ENCODE results near the gene DACH1.

Gene DACH1

GRCh38 chr13:71862459-71862943 is 4.5 kb downstream of the DACH1 start:
- TF ChIP-seq, protein P1, sequence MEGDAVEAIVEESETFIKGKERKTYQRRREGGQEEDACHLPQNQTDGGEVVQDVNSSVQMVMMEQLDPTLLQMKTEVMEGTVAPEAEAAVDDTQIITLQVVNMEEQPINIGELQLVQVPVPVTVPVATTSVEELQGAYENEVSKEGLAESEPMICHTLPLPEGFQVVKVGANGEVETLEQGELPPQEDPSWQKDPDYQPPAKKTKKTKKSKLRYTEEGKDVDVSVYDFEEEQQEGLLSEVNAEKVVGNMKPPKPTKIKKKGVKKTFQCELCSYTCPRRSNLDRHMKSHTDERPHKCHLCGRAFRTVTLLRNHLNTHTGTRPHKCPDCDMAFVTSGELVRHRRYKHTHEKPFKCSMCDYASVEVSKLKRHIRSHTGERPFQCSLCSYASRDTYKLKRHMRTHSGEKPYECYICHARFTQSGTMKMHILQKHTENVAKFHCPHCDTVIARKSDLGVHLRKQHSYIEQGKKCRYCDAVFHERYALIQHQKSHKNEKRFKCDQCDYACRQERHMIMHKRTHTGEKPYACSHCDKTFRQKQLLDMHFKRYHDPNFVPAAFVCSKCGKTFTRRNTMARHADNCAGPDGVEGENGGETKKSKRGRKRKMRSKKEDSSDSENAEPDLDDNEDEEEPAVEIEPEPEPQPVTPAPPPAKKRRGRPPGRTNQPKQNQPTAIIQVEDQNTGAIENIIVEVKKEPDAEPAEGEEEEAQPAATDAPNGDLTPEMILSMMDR (IDR thresholded peaks at IDR 0.05; ENCODE audit: low read depth, low read length): no peak
- DNase-seq (ENCODE audit: low read depth in 2 of 2): no peak
- no peak overlapping the region for H3K4me3 ChIP-seq (replicated peaks in 1 of 2; ENCODE audit: low read depth in 2 of 2, low read length in 2 of 2)

DNA sequence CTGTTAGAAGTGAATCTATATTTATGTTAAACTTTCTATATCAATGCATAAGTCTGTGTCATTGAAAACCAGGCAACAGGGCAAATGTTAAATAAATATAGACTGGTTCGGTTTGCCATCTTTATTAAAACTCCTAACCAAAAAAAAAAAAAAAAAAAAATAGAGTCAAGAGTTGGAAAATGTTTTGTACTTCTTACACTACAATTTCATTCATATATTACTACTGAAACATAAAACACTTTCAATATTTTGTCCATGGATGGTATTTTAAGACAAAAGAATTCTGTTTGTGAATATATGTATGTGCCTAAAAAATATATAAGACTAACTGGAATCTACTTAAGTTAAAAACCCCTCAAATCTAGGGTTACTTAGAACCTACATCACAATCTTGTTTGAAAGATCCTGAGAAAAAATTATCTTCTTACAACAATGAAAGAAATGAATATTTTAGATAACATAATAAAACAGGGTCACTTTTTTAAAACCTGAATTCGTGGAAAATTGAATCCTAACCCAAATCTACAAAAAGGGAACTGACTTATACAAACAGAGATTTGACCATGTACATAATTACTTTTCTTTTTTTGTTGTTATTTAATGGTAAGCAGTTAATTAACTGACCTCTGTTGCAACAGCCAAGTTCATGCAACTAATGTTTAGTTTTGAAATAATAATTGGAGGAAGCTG is 5.1 kb downstream of the DACH1 start:
- TF ChIP-seq, protein P1 (IDR thresholded peaks at IDR 0.05; ENCODE audit: low read depth, low read length): no peak
- no peak for DNase-seq (ENCODE audit: low read depth in 2 of 2)
- H3K4me3 ChIP-seq (replicated peaks in 1 of 2; ENCODE audit: low read depth in 2 of 2, low read length in 2 of 2): no peak overlapping the region

DNA sequence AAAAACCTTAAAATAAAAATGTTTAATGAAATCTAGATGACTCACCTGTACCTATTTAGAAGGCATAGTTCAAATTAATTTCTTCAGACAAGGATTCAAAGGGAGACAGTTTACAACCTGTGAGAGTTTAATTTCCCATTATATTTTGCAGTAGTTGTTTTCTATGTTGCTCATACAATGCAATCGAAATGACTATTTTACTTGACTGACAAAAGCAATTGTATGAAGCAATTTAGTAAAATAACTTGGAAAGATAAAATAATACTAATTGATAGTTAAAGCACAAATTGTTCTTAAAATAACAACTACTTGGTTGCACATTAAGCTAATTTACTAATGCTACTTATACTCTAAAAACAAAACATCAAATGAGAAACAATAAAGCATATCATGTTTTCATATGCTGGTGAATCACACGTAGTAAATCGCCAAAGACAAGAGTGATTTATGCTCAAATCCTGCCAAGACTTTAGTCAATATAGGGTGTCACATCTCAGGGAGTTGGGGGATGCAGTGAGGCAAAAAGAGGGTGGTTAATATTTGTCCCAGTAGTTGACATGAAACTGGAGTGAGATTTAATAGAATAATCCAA is 6.4 kb downstream of the DACH1 start:
- TF ChIP-seq, protein P1 (IDR thresholded peaks at IDR 0.05; ENCODE audit: low read depth, low read length): no peak
- DNase-seq (ENCODE audit: low read depth in 2 of 2): no peak
- H3K4me3 ChIP-seq (replicated peaks in 1 of 2; ENCODE audit: low read depth in 2 of 2, low read length in 2 of 2): no peak overlapping the region

DNA sequence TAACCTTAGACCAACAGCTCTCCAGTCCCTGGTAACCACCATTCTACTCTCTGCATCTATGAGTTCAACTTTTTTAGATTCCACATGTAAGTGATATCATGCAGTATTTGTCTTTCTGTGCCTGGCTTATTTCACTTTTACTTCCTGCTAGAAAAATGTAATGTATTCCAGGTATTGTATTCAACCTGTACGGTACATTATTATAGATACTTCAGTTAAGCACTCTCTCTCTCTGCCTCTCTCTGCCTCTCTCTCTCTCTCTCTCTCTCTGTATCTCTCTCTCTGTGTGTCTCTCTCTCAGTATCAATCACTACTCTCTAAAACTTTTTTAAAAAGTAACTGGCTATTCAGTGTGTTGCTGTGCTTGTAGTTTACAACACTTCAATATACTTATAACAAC is 8.4 kb downstream of the DACH1 start:
- TF ChIP-seq, protein P1 (IDR thresholded peaks at IDR 0.05; ENCODE audit: low read depth, low read length): no peak
- no peak for DNase-seq (ENCODE audit: low read depth in 2 of 2)
- H3K4me3 ChIP-seq (replicated peaks in 1 of 2; ENCODE audit: low read depth in 2 of 2, low read length in 2 of 2): no peak overlapping the region

- DNase-seq (ENCODE audit: low read depth in 2 of 2): no peak
- TF ChIP-seq, protein P1 (IDR thresholded peaks at IDR 0.05; ENCODE audit: low read depth, low read length): no peak
- no peak overlapping the region for H3K4me3 ChIP-seq (replicated peaks in 1 of 2; ENCODE audit: low read depth in 2 of 2, low read length in 2 of 2)
These were observed 10.4 kb downstream of the DACH1 start for GRCh38 chr13:71856548-71857043.

DNA sequence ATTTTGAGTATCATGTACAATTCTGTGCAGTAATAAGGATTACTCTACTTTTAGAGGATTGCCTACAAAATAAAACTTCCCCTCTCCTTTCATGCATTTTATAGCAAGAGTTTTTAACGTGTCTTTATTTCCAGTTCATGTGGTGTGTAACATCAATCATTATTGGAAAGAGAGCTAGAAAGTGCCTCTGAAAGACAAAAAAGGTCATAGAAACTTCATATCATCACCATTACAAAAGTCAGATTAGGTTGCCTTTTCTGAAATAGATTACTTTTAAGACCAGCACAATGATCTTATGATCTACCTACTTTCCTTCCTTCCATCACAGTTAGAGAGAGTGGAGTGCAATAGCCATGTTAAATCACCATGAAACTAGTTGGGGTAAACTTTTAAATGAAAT is 12.6 kb downstream of the DACH1 start:
- TF ChIP-seq, protein P1 (IDR thresholded peaks at IDR 0.05; ENCODE audit: low read depth, low read length): no peak
- DNase-seq (ENCODE audit: low read depth in 2 of 2): no peak
- no peak overlapping the region for H3K4me3 ChIP-seq (replicated peaks in 1 of 2; ENCODE audit: low read depth in 2 of 2, low read length in 2 of 2)
